GM19463 (cell line): ENCODE data around the gene RNF208.
A peak's percentile ranks its signal among the peaks of the same experiment; 100 is the strongest.
"Not testable (repeated sequence)": the region's sequence is repeated elsewhere in the genome, so short reads cannot be mapped to it uniquely, and the experiment has no call there.

Source experiments
- ATAC-seq: cut with Tn5 transposase; IDR thresholded peaks from one replicate; pipeline ENCODE4 v1.9.1; 2021; ENCODE audit warnings: mild to moderate bottlenecking, moderate library complexity; ENCODE audit not compliant: unreplicated experiment

The RNF208 gene

GRCh38 chr9:137240318-137240840 is 18.3 kb upstream of the RNF208 start:
- peak; percentile 25 for ATAC-seq

- ATAC-seq: not testable (repeated sequence)
Observed at GRCh38 chr9:137239541-137240200, 17.6 kb upstream of the RNF208 start.

DNA sequence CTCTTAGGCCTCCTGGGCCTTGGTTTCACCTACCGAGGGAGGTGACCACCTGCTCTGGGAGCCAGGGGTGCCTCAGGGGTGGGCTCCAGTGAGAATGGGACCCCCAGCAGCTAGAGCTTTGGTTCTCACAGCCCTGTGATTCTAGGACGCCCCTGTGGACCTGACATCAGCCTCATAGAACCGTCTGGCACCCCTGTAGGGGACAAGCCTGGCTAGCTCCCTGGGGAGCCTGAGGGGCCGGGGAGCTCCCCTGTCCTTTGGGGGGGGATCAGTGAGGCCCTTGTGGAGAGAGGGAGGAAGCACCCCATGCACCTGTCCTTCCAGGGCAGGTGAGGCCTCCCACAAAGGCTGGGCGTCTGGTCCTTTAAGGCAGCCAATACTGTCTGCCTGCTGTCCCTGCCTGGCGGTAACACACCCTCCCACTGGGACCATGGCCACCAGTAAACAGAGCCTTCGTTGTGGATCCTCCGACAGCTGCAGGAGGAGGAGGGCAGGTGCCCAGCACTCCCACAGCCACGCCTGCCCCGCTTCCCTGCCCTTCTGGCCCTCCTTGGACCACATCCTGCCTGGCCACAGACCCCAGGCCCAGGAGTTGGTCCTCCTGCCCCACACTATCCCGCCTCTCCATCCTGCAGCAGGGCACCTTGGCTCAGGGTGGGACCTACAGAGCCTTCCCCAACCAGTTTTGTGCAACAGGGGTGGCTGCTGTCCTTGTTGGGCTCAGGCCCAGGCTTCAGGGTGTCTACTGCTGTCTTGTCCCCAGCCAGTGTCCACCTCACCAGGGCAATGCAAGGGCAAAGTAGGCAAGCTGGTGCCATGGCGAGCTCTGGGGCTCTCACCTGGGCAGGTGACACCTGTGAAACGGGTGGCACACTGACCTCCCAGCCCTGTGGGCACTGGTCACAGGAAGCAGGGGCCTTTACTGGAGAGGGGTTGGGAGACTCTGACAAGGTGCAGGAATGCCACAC is 16.0 kb upstream of the RNF208 start:
- ATAC-seq: no peak

GRCh38 chr9:137236936-137237421 is 14.9 kb upstream of the RNF208 start:
- ATAC-seq: no peak

- no peak for ATAC-seq
Observed at GRCh38 chr9:137236238-137236935, 14.3 kb upstream of the RNF208 start.

GRCh38 chr9:137235424-137236237 is 13.6 kb upstream of the RNF208 start:
- ATAC-seq: no peak

DNA sequence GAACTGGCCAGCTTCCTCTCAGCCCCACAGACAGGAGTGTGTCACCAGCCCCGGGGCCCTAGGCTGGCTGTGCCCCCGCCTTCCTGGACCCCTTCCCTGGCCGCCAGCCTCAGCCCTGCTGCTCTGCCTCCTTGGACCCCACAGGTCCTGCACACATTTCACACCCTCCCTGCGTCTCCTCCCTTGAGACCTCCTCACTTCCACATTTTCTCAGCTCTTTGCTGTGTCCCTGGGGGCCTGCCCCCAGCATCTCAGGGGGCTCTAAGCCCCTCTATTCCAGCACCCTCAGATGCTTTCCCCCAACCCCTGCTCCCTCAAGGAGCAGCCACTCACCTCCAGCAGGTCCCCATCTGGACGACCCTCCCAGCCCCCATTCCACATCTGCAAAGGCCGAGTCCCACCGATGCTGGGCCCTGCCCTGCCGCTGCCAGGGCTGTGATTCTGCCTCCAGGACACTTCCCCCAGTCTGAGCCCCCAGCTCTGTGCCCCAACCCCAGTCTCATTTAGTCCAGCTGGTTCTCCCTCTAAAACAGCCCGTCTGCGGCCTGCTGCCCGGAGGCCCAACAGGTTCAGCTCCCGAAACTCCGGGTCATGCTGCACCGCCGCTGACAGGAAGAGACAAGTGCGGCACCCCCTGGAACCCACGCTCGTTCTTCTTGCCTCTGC is 12.9 kb upstream of the RNF208 start:
- ATAC-seq: no peak

DNA sequence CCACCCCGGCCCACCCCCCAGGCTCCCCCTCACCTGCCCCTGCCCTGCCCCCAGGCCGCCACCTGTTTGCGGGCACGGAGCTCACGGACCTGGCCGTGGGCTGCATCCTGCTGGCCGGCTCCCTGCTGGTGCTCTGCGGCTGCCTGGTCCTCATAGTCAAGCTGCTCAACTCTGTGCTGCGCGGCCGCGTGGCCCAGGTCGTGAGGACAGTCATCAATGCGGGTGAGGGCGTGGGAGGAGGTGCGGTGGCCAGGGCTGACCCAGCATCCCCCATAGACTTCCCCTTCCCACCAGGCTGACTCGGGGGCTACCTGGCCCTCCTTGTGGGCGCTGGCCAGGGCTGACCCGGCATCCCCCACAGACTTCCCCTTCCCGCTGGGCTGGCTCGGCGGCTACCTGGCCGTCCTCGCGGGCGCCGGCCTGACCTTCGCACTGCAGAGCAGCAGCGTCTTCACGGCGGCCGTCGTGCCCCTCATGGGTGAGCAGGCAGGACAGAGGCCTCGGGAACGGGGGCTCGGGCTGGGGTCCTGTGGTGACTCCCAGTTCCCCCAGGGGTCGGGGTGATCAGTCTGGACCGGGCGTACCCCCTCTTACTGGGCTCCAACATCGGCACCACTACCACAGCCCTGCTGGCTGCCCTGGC is 12.1 kb upstream of the RNF208 start:
- ATAC-seq: no peak

GRCh38 chr9:137233143-137233980 is 11.3 kb upstream of the RNF208 start:
- no peak for ATAC-seq

DNA sequence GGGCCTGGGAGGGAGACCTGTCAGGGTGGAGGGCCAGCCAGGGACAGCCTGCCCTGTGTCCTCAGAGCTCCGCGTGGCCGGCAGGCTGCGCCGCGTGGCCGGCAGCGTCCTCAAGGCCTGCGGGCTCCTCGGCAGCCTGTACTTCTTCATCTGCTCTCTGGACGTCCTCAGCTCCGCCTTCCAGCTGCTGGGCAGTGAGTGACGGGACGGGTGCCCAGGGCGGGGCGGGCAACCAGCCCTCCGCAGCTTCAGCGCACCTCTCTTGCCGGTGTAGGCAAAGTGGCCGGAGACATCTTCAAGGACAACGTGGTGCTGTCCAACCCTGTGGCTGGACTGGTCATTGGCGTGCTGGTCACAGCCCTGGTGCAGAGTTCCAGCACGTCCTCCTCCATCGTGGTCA is 10.5 kb upstream of the RNF208 start:
- no peak for ATAC-seq

- ATAC-seq: no peak
Observed at GRCh38 chr9:137232101-137232500, 10.1 kb upstream of the RNF208 start.

GRCh38 chr9:137231372-137232039 is 9.5 kb upstream of the RNF208 start:
- ATAC-seq: no peak

- ATAC-seq: no peak
Observed at GRCh38 chr9:137230705-137231371, 8.8 kb upstream of the RNF208 start, which contains the start of gene SLC34A3. Gene SLC34A3 (plus strand): TSS chr9:137230901. CDS start chr9:137231703, 802 bp downstream.

- ATAC-seq: no peak
Observed at GRCh38 chr9:137229903-137230704, 8.1 kb upstream of the RNF208 start.

DNA sequence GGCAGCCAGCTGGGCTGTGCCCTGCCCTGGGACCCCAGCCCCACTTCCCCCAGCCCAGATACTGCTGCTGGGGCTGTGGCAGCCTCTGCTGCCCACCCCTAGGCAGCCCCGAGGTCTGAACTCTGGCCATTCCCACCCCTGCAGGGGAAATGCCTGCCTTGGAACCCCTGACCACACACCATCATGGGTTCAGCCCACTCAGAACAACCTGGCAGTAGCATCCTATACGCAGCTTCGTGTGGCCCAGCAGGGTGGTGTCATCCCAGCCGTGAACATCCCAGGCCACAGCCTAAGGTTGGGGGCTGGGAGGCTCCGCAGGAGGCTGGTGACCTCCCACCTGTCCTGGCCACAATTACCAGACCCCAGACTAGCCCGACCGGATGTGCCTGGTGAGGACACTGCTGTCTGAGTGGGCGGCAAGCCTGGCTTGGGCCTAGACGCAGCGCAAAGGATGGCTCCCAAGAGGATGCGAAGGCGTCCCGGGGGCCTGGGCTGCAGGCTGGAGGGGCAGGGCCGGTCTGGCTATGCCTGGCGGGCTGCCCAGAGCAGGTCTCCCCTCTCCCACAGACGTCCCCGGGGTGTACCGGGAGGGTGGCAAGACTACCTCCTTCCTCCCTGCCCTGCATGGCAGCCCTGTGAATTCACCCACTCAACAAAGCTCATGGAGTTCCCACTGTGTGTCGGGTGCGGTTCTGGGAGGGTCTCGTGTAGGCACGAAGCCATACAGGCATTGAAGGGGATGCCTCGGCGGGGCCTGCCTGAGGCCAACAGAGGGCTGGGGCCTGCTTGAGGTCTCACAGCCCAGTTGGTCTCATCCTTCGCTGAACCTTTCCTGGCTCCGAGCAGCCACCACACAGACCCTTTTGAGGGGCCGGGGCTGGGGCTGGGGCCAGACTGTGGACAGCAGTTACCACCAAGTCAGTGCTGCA is 7.2 kb upstream of the RNF208 start:
- no peak for ATAC-seq
